PC-9 (cell line): ENCODE results near the gene SAMM50. TPM values are rescaled to one million over a fixed set of nuclear protein-coding genes. Genes with fewer than 3 reads are reported as not detected.

Experiments
- BruUV-seq: library from RNA; stranded (reverse); fragments of 400-500 nt; replicated peaks from 2 replicates; lab custom pipeline; 2021; lab: Mats Ljungman, UMichigan
- CTCF ChIA-PET: fragments of 300-600 bp; sonication (Branson Sonifier 250); formaldehyde crosslinking; loops from one replicate; lab custom pipeline; 2022; ENCODE audit warnings: antibody characterized with exemption; lab: Charles Lee
- POLR2A ChIA-PET: fragments of 300-600 bp; sonication (Branson Sonifier 250); formaldehyde crosslinking; loops from one replicate; lab custom pipeline; 2022; ENCODE audit warnings: antibody characterized with exemption; ENCODE audit not compliant: unreplicated experiment; lab: Charles Lee
- DNase-seq, 2 experiments: peaks; one replicate each; pipeline versions ENCODE4 v3.0.0 to v3.0.0-alpha.2; 2015 to 2022; ENCODE audit warnings: mixed read lengths in 1 of 2
- H2AFZ ChIP-seq: fragments of 200-600 bp; sonication (generic); 2 replicates; pipeline ENCODE4 v1.8.1; 2017; ENCODE audit warnings: antibody characterized with exemption
- H3F3A ChIP-seq: fragments of 200-600 bp; sonication (generic); 2 replicates; pipeline ENCODE4 v1.8.1; 2017; ENCODE audit warnings: antibody characterized with exemption, mild to moderate bottlenecking, low read depth; ENCODE audit not compliant: insufficient read depth
- H3K27ac ChIP-seq: fragments of 200-600 bp; sonication (generic); 2 replicates; pipeline ENCODE4 v1.6.1; 2016; ENCODE audit warnings: mixed run types
- H3K27me3 ChIP-seq: fragments of 200-600 bp; sonication (generic); 2 replicates; pipeline ENCODE4 v1.6.1; 2016; ENCODE audit warnings: low read depth, mixed run types; ENCODE audit not compliant: insufficient read depth
- H3K36me3 ChIP-seq: fragments of 200-600 bp; sonication (generic); 2 replicates; pipeline ENCODE4 v1.6.1; 2016; ENCODE audit warnings: low read depth, mixed run types
- H3K4me1 ChIP-seq: fragments of 200-600 bp; sonication (generic); replicated peaks from 2 replicates; pipeline ENCODE4 v1.6.1; 2016; ENCODE audit warnings: mixed run types; ENCODE audit not compliant: insufficient read depth
- H3K4me2 ChIP-seq: fragments of 200-600 bp; sonication (generic); 2 replicates; pipeline ENCODE4 v1.6.1; 2017; ENCODE audit warnings: mixed run types
- H3K4me3 ChIP-seq: fragments of 200-600 bp; sonication (generic); 2 replicates; pipeline ENCODE4 v1.6.1; 2016; ENCODE audit warnings: mixed run types
- H3K79me2 ChIP-seq: fragments of 200-600 bp; sonication (generic); 2 replicates; pipeline ENCODE4 v1.6.1; 2017; ENCODE audit warnings: low read depth, mixed run types
- H3K9me2 ChIP-seq: fragments of 200-600 bp; sonication (generic); 2 replicates; pipeline ENCODE4 v1.8.1; 2017; ENCODE audit warnings: mild to moderate bottlenecking; ENCODE audit not compliant: insufficient read depth
- H3K9me3 ChIP-seq: fragments of 200-600 bp; sonication (generic); 2 replicates; pipeline ENCODE4 v1.8.1; 2016; ENCODE audit warnings: low read depth; ENCODE audit not compliant: insufficient read depth
- H4K20me1 ChIP-seq: fragments of 200-600 bp; sonication (generic); 2 replicates; pipeline ENCODE4 v1.8.1; 2017; ENCODE audit not compliant: insufficient read depth
- CTCF ChIP-seq: fragments of 200-600 bp; sonication (generic); conservative IDR thresholded peaks from 2 replicates; pipeline ENCODE4 v1.6.1; 2017; ENCODE audit warnings: mixed run types, antibody characterized with exemption, mild to moderate bottlenecking, moderate library complexity
- EZH2 ChIP-seq: fragments of 200-600 bp; sonication (generic); IDR thresholded peaks from 2 replicates; pipeline ENCODE4 v1.8.0; 2017; ENCODE audit warnings: antibody characterized with exemption, low read depth
- intact Hi-C: fragments of 100-400 bp; cut with micrococcal nuclease; formaldehyde crosslinking; loops from one replicate; pipeline ENCODE4 v1.10.0; 2022; ENCODE audit not compliant: unreplicated experiment
- total RNA-seq: library from RNA; stranded (reverse); gene quantifications from 2 replicates; pipeline ENCODE4 v1.2.3, GENCODE V29; 2021

SAMM50 gene
- total RNA-seq, 1 experiment from 2014 or later: 73.9 TPM

DNA sequence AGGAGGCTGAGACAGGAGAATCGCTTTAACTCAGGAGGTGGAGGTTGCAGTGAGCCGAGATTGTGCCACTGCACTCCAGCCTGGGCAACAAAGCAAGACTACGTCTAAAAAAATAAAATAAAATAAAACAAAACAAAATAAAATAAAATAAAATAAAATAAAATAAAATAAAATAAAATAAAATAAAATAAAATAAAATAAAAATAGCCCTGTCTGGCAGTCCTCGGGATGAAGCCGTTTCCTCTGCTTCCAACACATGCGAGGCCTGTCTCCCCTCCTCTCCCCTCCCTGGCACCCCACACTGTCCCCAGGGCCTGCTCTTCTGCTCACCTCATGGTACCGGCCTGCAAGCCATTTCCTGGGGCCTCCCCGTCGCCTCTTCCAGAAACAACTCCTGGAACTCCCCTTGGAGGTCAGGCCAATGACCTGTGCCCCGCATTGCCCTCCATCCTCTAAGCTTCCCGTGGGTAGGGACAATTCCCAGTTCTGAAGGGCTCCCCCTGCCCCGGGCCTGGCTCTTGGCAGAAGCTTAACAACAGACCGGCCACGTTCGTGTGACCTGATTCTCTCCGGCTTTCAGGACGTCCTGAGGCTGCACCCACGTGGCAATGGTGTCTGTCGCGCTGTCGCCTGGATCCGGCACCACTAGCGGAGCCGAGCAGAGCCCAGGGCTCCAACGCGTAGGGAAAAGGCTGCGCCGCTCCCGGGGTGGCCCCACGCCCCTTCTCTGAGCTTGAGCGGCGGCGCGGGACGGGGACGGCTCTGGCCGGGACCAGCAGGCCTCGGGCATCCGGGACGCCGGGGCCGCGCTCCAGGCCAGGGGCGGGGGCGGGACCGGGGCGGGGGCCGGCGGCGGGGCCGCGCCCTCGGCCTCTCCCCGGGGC lies 68.4 kb downstream of the SAMM50 start:
- DNase-seq: peak in 1 of 2 experiments; percentile 30
- H3K4me1 ChIP-seq: peaks cover 5% of the 10 kb centered on the region
- no peak for TF ChIP-seq EZH2
- no TSS peak for BruUV-seq
- H3K79me2 ChIP-seq: peaks cover 6% of the 10 kb centered on the region
- ChIA-PET CTCF (interaction anchor here (0.6 kb wide), 1 partner anchor 157 kb away, joined by 5 read pairs; the partner anchor contains the start of gene PARVG), POLR2A (interaction anchor here (0.6 kb wide), 1 partner anchor 307 kb away, joined by 3 read pairs; no protein-coding TSS in a partner anchor)
- peak overlapping the region; percentile 100 for H2AFZ ChIP-seq
- H3F3A ChIP-seq: no peaks in the 10 kb centered on the region
- H3K4me3 ChIP-seq: peak overlapping the region; percentile 98
- no peaks in the 10 kb centered on the region for H3K9me3 ChIP-seq
- H3K27me3 ChIP-seq: no peaks in the 10 kb centered on the region
- no peaks in the 10 kb centered on the region for H3K9me2 ChIP-seq
- no peak overlapping the region for H3K27ac ChIP-seq
- H3K36me3 ChIP-seq: no peaks in the 10 kb centered on the region
- H3K4me2 ChIP-seq: peak overlapping the region; percentile 100
- peaks cover 5% of the 10 kb centered on the region; the same call in 1 of the 2 replicates for H4K20me1 ChIP-seq
- intact Hi-C loops: no loop called here

- no peaks in the 10 kb centered on the region for H3K9me3 ChIP-seq
- no peaks in the 10 kb centered on the region for H3F3A ChIP-seq
- TF ChIP-seq EZH2 (no peak), CTCF (no peak)
- DNase-seq: peak in 1 of 2 experiments; percentile 20
- intact Hi-C loops: no loop called here
- no peaks in the 10 kb centered on the region for H3K27me3 ChIP-seq
- CTCF ChIA-PET: interaction anchor here (0.6 kb wide), 1 partner anchor 156 kb away, joined by 5 read pairs; the partner anchor contains the start of gene PARVG
- no peaks in the 10 kb centered on the region for H3K36me3 ChIP-seq
- H3K27ac ChIP-seq: no peak within 1 kb of the TSS
- peak within 1 kb of the TSS; percentile 98 for H3K4me3 ChIP-seq
- POLR2A ChIA-PET: interaction anchor here (0.6 kb wide), 1 partner anchor 306 kb away, joined by 3 read pairs; no protein-coding TSS in a partner anchor
- no TSS peak for BruUV-seq
- peaks cover 6% of the 10 kb centered on the region for H3K79me2 ChIP-seq
- H3K4me1 ChIP-seq: peaks cover 5% of the 10 kb centered on the region
- peak within 1 kb of the TSS; percentile 100 for H2AFZ ChIP-seq
- H3K4me2 ChIP-seq: peak within 1 kb of the TSS; percentile 100
- H4K20me1 ChIP-seq: peaks cover 5% of the 10 kb centered on the region; the same call in 1 of the 2 replicates
- no peaks in the 10 kb centered on the region for H3K9me2 ChIP-seq
Observed at GRCh38 chr22:44024288-44024921, 69.2 kb downstream of the SAMM50 start, which contains the start of gene PARVB. Gene PARVB, plus strand, starts transcription at chr22:44024302. Its CDS starts 38 bp downstream, at chr22:44024340.

DNA sequence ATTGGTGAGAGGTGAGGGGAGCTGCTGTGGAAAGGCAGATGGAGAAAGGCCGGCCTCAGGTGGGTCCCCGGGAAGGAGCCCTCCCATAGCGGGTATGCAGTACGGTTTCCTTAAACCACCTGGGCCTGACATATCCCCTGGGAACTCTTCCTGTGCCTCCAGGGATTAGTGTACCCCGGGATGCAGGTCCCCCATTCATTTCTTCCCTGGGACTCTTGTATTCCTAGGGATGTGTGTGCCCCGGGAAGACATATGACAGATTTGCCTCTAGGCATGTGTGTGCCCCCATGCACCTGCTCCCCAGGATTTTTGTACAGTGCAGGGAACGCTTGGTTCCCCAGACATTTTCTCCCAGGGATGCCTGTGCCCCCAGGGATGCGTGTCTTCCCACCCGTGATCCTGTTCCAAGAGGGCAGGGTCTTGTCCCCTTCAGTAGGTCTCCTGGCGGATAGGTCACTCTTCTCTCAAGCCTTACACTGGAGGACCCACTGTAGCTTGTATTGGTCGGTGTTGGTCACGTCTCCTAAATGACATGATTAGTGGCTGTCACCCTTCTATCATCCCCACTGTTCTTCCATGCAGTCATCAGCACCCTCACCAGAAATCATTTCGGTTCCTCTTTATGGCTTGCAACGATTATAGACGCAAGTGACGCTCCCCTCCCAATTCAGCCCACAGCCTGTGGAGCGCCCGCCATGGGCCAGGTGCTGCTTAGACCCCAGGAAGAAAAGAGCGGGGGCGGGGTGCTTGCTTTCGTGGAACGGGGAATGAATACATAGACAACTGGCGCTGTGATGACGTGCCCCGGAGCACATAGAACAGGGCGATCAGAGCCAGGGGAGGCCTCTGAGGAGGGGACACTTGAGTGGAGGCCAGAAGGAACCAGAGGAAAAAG lies 70.2 kb downstream of the SAMM50 start:
- H3K9me2 ChIP-seq: no peaks in the 10 kb centered on the region
- POLR2A ChIA-PET: interaction anchor here (0.7 kb wide), 1 partner anchor 916 kb away, joined by 3 read pairs; no protein-coding TSS in a partner anchor
- no peaks in the 10 kb centered on the region for H3K9me3 ChIP-seq
- peaks cover 5% of the 10 kb centered on the region; the same call in 1 of the 2 replicates for H4K20me1 ChIP-seq
- DNase-seq: no peak
- intact Hi-C loops: no loop called here
- no peaks in the 10 kb centered on the region for H3K27me3 ChIP-seq
- CTCF ChIA-PET: no interaction called here
- peaks cover 6% of the 10 kb centered on the region for H3K79me2 ChIP-seq
- peak overlapping the region; percentile 89 for H3K4me2 ChIP-seq
- H3K4me3 ChIP-seq: peak overlapping the region; percentile 62; the same call in 1 of the 2 replicates
- H2AFZ ChIP-seq: 0 out of 2 replicates have a peak overlapping the region, but pooled peaks have one; percentile 69
- TF ChIP-seq EZH2 (no peak), CTCF (no peak)
- BruUV-seq: TSS peak; percentile 71
- H3K27ac ChIP-seq: no peak overlapping the region
- H3K4me1 ChIP-seq: peaks cover 5% of the 10 kb centered on the region
- H3K36me3 ChIP-seq: no peaks in the 10 kb centered on the region
- no peaks in the 10 kb centered on the region for H3F3A ChIP-seq
